ENCODE measurements around the gene LIN37. TPM values are rescaled to one million over a fixed set of nuclear protein-coding genes. Genes with fewer than 3 reads are reported as not detected.

The LIN37 gene
- polyA plus RNA-seq, 10 donors, result 7.9 to 13.1 (median 9.6) TPM

GRCh38 chr19:35773020-35773806 is 24.8 kb downstream of the LIN37 start:
- no peak for DNase-seq

DNA sequence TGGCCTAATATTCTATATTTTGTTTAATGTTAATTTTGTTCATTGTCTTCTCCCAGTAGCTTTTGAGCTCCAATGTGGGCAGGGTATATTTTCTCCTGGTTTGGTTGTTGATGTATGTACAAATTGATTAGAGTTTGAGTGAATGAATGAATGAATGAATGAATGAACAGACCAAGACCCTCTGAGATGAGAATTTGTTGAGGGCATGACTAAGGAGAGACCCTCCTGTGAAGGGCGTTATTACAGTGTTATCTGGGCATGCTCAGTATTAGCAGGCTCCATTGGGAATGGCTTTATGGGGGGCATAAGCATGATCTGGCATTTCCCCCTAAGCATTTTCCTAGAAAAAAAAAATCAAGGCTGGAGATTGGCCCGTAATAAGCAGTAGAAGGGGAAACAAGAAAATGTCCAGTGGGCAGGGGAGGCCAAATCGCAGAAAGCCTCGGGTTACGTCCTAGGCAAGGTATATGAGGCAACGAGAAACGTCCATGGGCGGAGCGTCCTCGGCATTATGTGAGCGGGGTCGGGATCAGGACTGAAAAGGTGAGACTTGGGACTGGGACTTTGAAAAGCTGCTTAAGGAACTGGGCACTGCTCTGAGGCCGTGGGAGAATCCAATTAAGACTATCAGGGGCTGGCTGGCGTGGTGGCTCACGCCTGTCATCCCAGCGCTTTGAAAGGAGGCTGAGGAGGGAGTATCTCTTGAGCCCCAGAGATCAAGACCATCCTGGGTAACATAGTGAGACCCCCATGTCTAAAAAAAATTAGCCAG is 26.1 kb downstream of the LIN37 start:
- DNase-seq, result no peak

DNA sequence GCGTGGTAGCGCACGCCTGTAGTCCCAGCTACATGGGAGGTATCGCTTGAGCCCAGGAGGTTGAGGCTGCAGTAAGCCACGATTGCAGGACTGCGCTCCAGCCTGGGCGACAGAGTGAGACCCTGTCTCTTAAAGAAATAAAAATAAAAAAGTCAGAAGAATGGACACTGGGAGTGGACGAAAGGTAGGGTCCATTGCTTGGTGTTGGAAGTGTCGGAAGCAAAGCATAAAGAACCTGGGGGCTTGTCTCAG is 26.6 kb downstream of the LIN37 start:
- DNase-seq, result no peak

- DNase-seq, result peak; percentile 97 to 99 (median 99)
These were observed 27.1 kb downstream of the LIN37 start, which contains the start of gene ARHGAP33 for GRCh38 chr19:35775298-35776101. ARHGAP33 (plus strand) TSS chr19:35775564; CDS start chr19:35775659, 95 bp downstream.

- peak in 1 of 3 donors; percentile 45 for DNase-seq
These were observed 27.9 kb downstream of the LIN37 start for GRCh38 chr19:35776102-35776788.

GRCh38 chr19:35777086-35777841 is 28.9 kb downstream of the LIN37 start:
- peak in 1 of 3 donors; percentile 30 for DNase-seq

DNA sequence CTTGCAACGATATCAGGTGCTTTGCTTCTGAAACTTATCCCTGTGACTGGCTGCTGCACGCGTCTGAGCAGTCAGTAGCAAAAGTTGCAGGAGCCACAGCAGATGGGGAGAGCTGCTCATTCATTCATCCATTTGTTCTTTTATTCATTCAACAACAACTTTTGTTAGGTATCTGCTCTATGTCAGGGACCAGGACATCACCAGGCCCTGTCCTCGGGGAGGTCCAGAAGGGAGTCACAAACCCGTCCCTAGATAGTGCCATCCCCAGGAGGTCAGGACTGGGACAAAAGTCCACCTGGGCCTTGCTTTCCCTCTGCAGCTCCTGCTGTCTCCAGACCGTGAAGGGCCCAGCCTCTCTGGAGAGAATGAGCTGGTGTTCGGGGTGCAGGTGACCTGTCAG is 29.6 kb downstream of the LIN37 start:
- no peak for DNase-seq

GRCh38 chr19:35779033-35779432 is 30.7 kb downstream of the LIN37 start:
- DNase-seq, result no peak

DNA sequence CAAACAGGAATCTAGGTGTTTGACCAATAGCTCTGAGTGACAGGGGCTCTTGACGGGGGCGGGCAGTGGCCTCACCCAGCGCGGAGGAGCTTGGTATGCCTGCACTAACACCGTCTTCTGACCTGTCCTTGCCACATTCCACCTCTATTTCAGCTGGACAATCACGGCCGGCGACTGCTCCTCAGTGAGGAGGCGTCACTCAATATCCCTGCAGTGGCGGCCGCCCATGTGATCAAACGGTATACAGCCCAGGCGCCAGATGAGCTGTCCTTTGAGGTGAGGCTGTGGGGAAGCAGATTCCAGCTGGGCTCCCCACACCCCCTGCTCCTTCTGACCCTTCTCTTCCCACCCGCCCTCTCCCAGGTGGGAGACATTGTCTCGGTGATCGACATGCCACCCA is 31.7 kb downstream of the LIN37 start:
- DNase-seq, result no peak

- DNase-seq, result no peak
These were observed 32.3 kb downstream of the LIN37 start for GRCh38 chr19:35780717-35781116.

GRCh38 chr19:35781650-35782049 is 33.3 kb downstream of the LIN37 start:
- no peak for DNase-seq

GRCh38 chr19:35782589-35782988 is 34.2 kb downstream of the LIN37 start:
- DNase-seq, result no peak

GRCh38 chr19:35783469-35784434 is 35.4 kb downstream of the LIN37 start:
- DNase-seq, result no peak

DNA sequence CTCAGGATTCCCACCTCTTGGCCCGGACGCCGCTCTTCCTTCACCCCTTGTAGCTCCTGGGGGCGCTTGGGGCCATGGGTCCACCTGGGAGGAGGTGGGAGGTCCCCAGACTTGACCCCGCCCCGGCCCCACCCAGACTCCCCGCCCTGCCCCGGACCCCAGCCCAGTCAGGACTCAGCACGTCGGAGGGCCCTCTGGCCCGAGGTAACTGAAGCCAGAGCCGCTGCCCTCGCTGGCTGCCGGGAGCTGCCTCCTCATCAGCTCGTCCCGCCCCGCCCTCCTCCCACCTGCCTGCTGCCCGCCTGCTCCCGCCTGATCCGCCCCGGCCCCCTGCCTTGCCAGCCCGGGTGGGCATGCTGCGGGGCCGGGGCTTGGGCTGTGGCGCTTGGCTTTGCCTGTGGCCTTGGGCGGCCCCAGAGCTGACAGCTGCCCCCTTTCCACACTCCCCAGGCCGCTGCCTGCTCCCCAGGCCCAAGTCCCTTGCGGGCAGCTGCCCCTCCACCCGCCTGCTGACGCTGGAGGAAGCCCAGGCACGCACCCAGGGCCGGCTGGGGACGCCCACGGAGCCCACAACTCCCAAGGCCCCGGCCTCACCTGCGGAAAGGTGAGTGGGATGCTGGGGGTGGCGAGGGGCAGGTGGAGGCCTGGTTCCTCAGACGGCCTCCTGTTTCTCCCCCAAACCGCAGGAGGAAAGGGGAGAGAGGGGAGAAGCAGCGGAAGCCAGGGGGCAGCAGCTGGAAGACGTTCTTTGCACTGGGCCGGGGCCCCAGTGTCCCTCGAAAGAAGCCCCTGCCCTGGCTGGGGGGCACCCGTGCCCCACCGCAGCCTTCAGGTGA is 36.3 kb downstream of the LIN37 start:
- no peak for DNase-seq

DNA sequence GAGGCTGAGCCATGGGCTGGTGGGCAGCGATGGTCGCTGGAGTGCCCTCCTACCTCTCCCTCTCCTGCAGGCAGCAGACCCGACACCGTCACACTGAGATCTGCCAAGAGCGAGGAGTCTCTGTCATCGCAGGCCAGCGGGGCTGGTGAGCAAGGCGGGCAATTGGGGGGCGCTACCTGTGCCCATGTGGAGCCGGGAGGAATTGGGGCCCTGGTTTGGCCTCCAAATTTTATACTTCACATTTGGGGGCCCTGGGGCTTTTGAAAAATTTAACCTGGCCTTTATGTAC is 36.9 kb downstream of the LIN37 start:
- DNase-seq, result no peak

- DNase-seq, result no peak
These were observed 38.2 kb downstream of the LIN37 start for GRCh38 chr19:35786299-35787160.

DNA sequence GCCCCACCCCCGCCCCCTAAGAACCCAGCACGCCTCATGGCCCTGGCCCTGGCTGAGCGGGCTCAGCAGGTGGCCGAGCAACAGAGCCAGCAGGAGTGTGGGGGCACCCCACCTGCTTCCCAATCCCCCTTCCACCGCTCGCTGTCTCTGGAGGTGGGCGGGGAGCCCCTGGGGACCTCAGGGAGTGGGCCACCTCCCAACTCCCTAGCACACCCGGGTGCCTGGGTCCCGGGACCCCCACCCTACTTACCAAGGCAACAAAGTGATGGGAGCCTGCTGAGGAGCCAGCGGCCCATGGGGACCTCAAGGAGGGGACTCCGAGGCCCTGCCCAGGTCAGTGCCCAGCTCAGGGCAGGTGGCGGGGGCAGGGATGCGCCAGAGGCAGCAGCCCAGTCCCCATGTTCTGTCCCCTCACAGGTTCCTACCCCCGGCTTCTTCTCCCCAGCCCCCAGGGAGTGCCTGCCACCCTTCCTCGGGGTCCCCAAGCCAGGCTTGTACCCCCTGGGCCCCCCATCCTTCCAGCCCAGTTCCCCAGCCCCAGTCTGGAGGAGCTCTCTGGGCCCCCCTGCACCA is 38.9 kb downstream of the LIN37 start:
- DNase-seq, result no peak

All from muscle of back (tissue), 11 donors.